NCI-H2171 treated with DMSO at 0.1 percent for 48 hours (cell line): ENCODE data around the gene RFLNA.

Experiments used
- DNase-seq: peaks from one replicate; lab custom pipeline; 2025; lab: John Stamatoyannopoulos, UW

Gene RFLNA, protein sequence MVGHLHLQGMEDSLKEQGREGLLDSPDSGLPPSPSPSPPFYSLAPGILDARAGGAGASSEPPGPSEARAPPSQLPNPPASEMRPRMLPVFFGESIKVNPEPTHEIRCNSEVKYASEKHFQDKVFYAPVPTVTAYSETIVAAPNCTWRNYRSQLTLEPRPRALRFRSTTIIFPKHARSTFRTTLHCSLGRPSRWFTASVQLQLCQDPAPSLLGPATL

DNA sequence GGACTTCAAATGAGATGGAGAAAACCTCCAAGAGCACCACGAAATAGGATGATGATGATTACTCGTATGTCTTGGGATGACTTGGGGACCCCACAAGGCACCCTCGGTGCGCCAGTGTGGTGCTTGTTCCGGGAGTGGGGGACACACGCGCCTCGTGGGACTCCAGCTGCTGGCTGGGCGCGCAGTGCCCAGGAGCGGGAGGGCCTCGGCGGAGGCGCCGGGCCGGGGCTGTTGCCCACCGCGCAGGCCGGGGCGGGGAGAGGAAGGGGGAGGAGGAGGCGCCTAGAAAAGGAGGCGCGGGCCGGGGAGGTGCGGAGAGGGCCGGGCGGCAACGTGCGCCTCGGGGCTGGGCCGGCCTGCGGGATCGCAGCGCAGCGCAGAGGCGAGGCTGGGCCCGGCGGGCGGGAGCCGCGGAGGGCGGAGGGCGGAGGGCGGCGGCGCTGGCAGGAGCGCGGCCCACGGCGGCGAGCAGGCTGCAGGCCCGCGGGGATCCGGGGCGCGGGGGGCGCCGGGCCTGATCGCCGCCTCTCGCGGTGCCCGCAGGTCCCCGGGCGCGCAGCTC is at the start of gene RFLNA:
RFLNA (plus strand) TSS at position 314 of the 562 bp plus-strand sequence. CDS start 337 bp downstream, outside the sequence.
- no peak for DNase-seq

DNA sequence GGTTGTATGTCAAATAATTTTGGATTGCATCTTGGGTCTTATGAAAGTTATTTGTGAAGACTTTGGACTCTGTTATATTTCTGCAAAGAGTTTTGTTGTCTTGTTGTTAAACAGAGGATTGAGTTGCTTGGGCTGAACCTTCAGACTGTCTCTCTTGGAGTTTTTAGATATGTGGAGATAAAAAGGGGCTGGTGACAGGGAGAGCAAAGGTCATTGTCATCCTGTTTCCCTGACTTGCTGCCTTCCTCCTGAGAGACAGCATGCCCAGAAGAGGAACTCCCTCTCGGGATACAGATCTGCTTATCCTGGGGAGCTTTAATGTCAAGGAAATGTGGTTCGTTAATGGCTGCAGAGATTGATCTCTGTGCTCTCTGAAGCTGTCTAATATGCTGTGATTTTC is 47.6 kb upstream of the RFLNA start:
- no peak for DNase-seq

DNA sequence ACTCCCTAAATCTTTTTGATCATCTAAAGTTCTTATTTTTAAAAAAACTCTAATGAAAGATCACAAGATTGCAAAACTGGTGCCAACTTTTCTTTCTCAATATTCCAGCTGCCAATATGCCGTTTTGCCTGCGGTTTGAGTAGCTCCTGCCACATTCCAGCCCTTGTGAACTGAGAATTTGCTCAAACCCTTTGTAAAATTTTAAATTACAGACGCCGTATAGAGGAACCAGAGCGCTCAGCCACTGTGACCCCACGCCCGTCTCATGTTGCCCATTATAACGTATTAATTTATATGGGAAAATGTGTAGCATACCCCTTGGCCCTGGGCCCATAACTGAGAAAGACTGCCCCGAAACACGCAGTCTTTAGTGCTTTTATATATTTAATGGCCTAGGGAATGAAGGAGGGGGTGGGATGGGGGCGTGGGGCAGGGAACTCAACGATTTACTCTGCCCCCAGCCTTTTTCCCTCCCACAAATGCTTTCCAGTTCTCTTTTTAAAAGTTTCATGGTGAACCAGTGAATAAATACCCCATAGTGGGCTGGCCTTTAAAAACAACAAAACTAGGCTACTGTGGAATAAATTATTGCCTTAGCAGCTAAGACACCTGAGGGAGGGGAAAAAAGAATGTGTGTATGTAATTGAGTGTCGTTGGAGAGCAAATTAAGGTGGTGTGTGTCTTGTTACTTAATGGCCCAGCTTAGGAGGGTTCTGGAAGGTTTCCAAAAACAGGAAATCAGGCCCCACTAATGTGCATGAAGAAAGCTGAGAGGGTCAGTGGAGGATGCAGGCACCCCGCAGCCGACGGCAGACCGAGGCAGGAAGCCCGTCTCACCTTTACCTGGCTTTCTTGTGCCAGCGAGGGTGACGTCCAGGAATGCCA is 45.7 kb upstream of the RFLNA start:
- no peak for DNase-seq

DNA sequence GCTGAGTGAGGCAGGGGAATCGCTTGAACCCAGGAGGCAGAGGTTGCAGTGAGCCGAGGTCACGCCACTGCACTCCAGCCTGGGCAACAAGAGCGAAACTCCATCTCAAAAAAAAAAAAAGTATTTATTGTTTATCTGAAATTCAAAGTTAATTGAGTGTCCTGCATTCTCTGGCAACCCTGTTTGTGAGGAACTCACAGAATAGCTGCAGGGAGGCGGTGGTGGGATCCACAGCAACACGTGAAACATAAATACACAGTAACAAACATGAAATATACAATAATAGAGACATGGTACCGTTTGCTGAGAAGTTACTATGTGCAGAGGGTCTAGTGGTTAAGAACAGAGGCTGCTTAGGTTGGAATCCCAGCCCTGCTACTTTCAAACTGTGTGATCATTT is 43.7 kb upstream of the RFLNA start:
- DNase-seq: no peak

DNA sequence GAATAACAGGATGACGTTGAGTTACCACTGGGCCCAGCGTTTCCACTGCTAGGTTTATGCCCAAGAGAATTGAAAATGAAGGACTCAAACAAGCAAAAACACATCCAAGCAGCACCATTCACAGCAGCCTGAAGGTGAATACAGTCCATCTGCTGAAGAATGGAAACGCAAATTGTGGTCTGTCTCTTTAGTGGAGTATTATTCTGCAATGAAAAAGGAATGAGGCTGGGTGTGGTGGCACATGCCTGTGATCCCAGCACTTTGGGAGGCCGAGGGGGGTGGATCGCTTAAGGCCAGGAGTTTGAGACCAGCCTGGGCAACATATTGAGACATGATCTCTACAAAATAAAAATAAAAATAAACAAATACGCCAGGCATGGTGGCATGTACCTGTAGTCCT is 41.9 kb upstream of the RFLNA start:
- no peak for DNase-seq

DNA sequence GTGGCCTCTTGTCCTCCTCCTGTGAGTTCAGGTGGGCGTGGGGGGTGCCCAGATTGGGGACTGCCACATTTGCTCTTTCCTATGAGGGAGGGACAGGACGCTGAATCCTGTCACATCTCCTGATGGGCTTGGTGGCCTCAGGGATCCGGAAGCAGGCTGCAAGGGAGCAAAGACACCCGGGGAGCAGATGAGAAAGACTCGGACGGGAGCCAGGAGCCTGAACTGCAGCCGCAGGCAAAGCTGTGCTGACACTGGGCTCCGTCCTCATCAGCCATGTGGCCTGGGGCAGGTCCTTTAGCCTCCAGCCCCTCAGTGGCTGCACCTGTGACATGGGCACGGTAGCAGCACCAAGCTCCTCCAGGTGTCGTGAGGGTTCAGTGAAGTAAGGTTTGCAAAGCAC is 40.8 kb upstream of the RFLNA start:
- DNase-seq: no peak

DNA sequence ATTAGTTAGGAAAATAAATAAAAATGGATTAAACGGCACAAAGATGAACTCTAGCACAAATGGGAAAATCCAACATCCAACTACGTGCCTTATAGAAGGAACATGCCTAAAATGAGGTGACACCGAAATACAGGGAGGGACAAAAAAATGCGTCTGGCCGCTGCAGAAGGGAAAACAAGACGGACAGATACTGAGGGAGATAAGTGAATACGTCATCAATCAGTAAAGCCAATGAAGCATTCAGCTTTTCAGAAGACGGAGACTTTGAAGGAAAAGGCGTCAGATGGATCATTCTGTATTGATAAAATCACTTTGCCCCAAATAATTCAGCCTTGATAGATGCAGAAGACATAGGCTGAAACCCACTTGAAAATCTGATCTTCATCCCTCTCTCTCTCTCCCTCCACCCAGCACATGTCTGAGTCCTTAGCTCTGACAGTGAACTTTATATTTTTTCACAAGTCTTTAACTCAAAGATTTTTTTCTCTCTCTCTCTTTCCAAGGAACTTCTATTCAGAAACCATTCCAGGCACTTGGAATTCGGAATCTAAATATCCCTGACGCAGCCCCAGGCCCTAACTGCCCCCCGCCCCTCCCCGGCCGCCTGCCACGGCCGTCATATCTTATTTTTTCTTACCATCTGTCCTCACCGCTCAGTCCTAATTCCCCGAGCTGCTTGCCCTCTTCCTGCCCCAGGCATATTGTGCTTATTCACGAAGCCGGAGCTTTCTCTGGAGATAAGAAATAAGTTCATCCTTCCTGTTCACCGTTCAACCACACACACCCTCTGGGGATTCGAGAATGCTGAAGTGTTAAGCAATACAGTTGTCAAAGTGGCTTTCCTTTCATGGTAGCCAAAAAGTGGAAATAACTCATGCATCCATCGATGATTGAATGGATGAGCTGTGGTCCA is 35.5 kb upstream of the RFLNA start:
- peak; percentile 43 for DNase-seq

DNA sequence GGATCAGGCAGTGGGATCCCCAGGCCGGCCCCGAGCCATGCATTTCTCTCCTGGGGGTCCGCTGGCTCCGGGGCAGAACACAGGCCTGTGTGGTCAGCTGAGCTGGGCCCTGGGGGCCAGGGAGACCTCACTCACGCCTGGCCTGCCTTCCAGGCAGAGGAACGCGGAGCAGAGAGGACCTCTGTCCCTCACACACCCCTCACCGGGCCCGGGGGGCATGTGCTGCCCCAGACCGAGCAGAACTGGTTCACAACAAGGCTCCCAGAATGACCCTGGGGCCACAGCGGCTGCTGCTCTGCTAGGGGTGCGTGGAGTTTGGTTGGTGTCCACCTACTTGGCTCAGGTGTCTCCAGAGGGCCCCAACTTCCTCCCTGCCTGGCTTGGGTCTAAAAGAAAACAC is 33.0 kb upstream of the RFLNA start:
- DNase-seq: no peak

DNA sequence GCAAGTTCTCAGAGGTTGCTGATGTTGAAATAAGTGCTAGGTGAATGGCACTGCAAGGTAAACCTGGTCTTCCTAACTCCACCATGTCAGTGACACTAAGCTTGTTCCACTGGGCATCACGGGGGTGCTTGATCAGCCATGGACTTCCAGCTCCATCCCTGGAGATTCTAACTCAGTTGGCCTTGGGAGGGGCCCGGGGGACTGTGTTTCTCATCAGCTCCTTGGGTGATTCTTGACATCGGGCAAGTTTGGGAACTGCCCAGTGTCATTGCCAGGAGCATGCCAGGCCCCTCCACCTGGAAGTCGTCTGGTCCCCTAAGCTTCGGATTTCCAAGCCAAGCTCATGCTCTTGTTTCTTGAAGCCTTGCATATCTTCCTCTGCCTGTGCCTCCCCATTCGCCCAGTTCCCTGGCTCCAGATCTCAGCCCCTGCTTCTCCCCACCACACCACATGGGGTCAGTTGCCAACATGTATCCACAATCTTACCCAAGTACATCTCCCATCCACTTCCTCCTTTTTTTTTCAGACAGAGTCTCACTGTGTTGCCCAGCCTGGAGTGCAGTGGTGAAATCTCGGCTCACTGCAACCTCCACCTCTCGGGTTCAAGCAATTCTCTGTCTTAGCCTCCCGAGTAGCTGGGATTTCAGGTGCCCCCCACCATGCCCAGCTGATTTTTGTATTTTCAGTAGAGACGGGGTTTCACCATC is 30.7 kb upstream of the RFLNA start:
- DNase-seq: no peak

DNA sequence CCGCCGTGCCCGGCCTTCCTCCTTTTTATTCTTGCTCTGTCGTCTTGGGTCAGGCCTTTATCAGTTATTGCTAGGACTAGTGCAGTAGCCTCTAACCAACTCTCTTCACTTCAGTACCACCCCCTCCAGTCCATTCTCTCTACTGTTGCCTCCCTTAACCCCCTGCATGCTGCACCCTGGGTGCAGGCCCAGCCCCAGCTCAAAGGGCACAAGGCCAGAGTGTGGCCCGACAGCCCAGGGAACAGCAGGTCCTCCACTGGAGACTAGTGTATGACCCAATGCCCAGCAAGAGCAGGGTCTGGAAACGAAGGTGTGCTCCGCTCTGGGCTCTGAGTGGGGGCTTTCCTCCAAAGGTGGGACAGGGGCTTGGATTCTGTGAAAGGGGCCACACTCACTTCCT is 30.0 kb upstream of the RFLNA start:
- DNase-seq: no peak

DNA sequence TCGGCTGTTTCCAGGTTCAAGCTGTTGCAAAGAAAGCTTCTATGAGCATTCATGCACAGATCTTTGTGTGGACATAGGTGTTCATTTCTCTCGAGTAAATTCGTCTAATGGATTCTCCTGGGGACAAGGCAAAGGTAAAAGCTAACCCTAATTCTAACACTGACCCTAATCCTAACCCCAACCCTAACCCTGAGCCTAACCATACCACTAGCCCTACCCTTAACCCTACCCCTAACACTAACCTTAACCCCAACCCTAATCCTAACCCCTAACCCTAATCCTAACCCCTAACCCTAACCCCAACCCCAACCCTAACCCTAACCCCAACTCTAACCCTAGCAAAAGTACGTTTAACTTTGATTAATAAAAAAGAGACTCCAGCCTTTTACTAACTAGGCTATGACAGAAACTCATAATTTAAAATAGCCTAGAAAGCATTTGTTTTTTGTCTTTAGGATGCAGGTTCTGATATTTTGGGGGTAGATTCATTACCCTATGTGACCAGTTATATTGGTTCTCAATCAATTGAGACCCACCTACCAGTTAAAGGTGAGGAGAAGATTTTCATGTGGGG is 27.6 kb upstream of the RFLNA start:
- DNase-seq: no peak

DNA sequence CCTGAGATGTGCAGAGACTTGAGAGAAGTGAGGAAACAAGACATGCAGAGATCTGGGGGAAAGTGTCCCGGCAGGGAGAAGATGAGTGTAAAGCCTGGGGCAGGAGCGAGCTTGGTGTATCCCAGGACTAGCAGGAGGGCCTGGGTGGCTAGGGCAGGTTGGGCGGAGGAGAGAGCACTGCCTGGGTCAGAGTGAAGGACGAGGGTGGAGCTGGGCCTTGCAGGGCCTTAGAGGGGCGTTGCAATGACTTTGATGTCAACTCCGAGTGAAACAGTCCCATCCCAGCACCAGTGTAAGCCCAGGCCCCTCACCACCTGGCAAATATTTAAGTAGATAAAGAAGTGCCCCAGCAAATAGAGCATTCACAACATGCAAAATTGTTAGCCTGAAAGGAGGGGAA is 24.2 kb upstream of the RFLNA start:
- DNase-seq: no peak

DNA sequence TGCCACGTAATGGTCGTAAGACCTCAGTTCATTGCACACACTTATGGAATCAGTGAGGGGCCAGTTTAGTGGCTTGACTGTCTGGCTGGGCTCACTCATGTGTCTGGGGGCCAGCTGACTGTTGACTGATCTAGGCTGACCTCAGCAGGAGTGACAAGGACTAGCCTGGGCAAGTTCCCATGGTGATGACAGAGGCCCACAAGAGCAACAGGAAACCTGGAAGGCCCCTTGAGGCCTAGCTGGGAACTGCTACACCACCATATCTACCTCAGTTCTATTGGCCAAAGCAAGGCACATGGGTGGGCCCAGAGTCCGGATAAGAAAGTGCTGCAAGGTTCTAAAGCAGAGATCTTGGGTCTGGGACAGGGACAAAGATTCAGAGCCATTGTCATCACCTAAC is 21.3 kb upstream of the RFLNA start:
- DNase-seq: peak; percentile 11

DNA sequence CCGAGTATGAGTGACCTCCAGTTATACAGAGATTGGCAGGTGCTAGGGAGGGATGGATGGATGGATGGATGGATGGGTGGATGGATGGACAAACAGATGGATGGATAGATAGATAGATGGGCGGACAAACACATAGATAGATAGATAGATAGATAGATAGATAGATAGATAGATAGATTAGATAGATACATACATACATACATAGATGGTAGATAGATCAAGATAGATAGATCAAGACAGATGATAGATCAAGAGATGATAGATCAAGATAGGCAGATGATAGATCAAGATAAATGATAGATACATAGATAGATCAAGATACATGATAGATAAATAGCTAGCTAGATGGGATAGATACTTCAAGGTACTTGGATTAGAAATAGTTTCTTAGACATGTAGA is 18.6 kb upstream of the RFLNA start:
- no peak for DNase-seq

DNA sequence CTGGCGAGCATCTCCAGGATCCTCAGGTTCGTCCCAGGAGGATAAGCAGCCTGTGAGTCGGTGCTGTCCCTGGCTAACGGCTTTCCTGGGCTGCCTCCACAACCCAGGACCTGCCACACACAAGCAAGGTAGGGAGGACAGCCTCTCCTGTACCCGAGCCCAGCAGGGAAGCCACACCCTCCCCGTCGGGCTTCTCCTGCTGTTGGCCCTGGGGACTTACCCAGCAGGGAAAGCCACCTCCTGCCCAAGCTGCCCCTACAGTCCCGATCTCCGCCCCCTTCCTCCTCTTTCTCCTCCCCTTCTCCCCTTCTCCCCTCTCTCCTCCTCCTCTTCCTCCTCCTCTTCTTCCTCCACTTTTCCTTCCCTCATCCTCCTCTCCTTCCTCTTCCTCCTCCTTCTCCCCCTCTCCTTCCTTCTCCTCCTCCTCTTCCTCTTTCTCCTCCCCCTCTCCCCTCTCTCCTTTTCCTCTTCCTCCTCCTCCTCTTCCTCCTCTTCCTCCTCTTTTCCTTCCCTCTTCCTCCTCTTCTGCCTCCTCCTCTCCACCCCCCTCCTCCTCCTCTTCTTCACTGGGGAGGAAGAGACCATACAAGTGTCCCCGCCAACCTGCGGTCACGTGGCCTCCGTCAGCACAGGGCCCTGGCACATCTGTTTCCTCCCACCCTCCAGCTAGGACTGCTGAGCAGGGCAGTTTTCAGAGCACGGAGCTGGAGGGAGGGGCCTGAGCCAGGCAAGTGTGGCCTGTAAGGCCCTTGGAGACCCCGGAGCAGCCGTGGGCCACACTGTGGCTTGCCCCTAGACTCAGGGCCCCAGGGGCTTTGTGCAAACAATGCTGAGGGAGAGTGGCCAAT is 17.3 kb upstream of the RFLNA start:
- peak; percentile 35 for DNase-seq

DNA sequence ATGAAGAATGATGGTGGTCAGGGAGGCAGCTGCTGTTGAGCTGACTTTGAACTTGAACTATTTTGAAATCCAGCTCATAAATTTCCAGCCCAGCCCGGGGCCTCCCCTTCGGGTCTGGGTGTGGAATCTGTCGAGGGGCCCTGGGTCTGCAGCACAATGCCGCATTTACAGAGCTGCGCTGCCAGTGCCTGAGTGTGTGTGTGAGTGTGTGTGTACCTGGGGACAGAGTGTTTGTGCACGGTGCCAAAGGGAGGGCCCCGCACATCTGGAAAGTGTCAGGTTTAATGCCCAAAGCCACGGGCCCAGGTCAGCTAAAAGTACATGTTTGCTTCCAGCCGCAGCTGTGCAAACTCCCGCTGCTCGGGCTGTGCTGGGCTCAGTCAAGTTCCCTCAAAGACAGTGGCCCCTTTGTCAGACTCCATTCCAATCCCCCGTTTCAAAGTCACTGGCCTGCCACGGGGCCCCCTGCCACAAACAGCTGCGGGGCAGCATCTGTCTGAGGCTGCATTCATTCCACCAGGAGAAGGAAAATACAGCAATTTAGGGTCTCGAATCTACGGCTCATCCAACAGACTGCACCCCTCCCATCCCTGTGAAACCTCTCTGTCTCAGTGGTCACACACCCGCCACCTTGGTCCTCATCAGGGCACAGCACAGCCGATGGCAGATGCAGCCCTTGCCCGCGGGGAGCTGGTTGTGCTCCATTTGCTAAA is 16.3 kb upstream of the RFLNA start:
- DNase-seq: no peak

DNA sequence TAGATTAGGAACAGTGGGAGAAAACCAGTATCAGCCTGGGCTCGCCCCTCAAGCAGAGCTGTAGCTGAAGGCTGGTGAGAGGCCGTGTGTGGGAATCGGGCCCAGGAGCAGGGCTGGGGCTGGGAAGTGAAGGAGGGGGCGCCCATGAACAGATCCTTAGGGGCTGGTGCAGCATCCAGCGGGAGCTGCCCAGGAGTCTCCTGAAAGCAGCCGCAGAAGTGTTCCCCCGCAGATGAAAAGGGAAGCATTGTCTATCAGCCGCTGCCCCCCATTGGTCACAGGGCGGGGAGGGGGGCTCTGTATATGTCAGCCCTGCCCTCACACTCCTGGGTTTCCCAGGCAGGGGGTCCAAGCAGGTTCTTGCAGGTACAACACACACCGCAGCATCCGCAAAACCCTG is 15.6 kb upstream of the RFLNA start:
- DNase-seq: no peak

DNA sequence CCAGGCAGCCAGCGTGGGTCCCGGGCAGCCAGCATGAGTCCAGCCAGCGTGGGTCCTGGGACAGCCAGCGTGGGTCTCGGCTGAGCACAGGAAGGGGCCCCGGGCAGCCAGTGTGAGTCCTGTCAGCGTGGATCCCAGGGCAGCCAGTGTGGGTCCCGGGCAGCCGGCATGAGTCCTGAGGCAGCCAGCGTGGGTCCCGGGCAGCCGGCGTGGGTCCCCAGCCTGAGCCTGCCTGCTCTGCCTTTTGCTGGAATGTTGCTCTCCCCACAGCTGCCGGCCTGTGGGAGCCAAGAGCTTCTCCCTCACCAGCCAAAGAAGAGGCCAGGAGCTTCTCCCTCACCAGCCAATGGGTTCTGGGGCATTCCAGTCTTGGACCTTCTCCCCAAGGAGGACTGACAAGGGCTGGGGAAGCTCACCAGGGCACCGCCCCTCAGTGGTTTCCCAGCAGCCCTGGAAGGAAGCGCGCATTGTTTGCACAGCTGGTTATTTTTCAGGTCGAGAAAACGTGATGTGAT is 15.0 kb upstream of the RFLNA start:
- no peak for DNase-seq

DNA sequence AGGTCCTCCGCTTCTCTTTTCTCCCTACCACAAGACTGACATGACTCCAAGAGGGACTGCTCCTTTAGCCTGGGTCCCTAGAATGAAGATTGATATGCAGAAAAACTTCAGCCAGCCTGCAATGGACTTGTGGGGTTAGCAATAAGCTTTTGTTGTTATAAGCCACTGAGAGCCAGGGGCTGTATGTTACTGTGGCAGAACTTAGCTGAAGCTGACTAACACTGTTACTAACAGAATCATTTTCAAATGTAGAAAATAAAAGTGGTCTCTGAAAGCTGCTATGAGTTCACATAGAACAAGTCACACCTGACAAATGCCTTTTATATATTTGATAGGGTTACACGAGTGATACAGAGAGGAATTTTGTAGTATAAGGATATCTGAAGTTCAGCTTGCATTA is 13.6 kb upstream of the RFLNA start:
- no peak for DNase-seq
